HFFc6 (cell line): ENCODE measurements around the gene SPATA2L. TPM values are rescaled to one million over a fixed set of nuclear protein-coding genes. Genes with fewer than 3 reads are reported as not detected.

Experiments used
- DNase-seq: peaks from one replicate; pipeline ENCODE4 v3.0.0-alpha.2; 2018
- H3K27ac Mint-ChIP-seq: 2 replicates; pipeline ENCODE4 v1.8.0; 2020; ENCODE audit warnings: mild to moderate bottlenecking, mixed read lengths
- H3K27me3 Mint-ChIP-seq: 2 replicates; pipeline ENCODE4 v1.8.0; 2021; ENCODE audit warnings: mild to moderate bottlenecking, moderate library complexity, mixed read lengths; ENCODE audit not compliant: insufficient read depth
- H3K36me3 Mint-ChIP-seq: 2 replicates; pipeline ENCODE4 v1.8.0; 2021; ENCODE audit warnings: low read depth, mixed read lengths
- H3K4me1 Mint-ChIP-seq: 2 replicates; pipeline ENCODE4 v1.8.0; 2020; ENCODE audit warnings: low read depth, mixed read lengths
- H3K4me3 Mint-ChIP-seq: 2 replicates; pipeline ENCODE4 v1.8.0; 2020; ENCODE audit warnings: mild to moderate bottlenecking, moderate library complexity, mixed read lengths
- H3K9me3 Mint-ChIP-seq: 2 replicates; pipeline ENCODE4 v1.8.0; 2020; ENCODE audit warnings: mild to moderate bottlenecking, mixed read lengths
- long read RNA-seq: library from polyadenylated mRNA; unstranded; transcript quantifications from one replicate; pipeline ENCODE4 v2.0.0, GENCODE V29; 2019
- total RNA-seq, 6 experiments: library from RNA; stranded (reverse); fragmentation: NEBNext Ultra II Directional; extraction: Animal tissue kit (Norgen Biotek cat#: 25700); gene quantifications; 2 replicates in 1 of 6; 3 replicates in 5 of 6; pipeline ENCODE4 v1.2.3, GENCODE V29; 2021
- TF ChIP-seq, protein P1 (sequence below): fragments of 200-600 bp; sonication (generic); IDR thresholded peaks from 2 replicates; pipeline ENCODE4 v1.5.0; 2021; ENCODE audit warnings: antibody characterized with exemption, mild to moderate bottlenecking

The SPATA2L gene, protein sequence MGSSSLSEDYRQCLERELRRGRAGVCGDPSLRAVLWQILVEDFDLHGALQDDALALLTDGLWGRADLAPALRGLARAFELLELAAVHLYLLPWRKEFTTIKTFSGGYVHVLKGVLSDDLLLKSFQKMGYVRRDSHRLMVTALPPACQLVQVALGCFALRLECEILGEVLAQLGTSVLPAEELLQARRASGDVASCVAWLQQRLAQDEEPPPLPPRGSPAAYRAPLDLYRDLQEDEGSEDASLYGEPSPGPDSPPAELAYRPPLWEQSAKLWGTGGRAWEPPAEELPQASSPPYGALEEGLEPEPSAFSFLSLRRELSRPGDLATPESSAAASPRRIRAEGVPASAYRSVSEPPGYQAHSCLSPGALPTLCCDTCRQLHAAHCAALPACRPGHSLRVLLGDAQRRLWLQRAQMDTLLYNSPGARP
- 1 to 10 TPM; 5.6 to 6.9 (median 5.9) TPM for total RNA-seq
- long read RNA-seq, transcript SPATA2L-201 (3 exons, 2,335 nt) = major isoform, 9 of 12 reads
- long read RNA-seq, partial matches to known transcripts = 0 of 12 reads
- long read RNA-seq, other reads (novel, unspliced or antisense) = 2 of 12 reads

DNA sequence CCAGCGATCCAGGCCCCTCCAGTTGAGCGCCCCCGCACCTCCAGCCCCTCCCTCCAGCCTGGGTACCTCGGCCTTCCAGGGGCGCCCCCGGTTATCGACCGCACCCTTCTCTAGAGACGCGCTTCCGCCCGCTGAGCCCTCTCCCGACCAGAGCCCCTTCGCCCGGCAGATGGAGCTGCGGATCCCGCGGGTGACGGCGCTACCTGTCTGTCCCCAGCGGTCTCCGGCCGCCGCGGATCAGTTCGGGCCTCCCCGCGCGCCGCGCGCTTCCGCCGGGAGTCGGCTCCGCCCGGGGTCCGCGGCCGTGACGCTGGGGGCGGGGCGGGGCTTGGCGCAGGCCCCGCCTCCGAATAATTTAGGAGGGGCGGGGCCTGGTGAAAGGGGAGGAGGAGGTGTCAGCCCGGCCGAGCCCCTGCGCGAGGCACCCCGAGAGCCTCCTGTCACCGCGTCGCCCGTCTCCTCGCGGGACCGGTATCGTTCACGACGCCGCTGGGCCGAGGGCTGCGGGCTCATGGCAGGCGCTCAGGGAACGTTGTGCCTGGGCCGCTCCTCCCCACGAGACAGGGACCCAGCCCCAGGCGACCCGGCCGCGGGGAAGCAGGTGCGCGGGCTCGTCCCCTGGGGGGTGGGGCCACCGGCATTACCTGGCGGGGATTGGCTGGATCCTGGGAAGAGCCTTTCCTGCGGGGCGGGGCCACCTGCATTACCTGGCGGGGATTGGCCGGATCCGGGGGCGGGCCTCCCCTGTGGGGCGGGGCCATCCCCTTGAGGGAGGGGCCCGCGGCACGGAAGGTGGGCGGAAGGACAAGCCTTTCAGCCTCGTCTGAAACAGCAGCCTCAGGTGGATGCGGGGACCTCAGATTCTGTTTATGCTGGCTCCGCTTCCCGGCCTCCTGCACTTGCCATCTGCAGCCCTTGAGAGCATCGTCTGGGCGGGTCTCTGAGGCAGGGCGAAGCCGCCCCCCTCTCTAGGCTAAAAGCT lies at the start of gene SPATA2L:
SPATA2L (minus strand) TSS at position 281 of the 982 bp plus-strand sequence. CDS start 473 bp downstream, outside the sequence.
- peaks cover 6% of the 10 kb centered on the region; the same call in 1 of the 2 replicates for H3K4me1 Mint-ChIP-seq
- H3K36me3 Mint-ChIP-seq = no peaks in the 10 kb centered on the region; the same call in 1 of the 2 replicates
- H3K27me3 Mint-ChIP-seq = peaks cover 2% of the 10 kb centered on the region; the same call in 1 of the 2 replicates
- TF ChIP-seq, protein P1, sequence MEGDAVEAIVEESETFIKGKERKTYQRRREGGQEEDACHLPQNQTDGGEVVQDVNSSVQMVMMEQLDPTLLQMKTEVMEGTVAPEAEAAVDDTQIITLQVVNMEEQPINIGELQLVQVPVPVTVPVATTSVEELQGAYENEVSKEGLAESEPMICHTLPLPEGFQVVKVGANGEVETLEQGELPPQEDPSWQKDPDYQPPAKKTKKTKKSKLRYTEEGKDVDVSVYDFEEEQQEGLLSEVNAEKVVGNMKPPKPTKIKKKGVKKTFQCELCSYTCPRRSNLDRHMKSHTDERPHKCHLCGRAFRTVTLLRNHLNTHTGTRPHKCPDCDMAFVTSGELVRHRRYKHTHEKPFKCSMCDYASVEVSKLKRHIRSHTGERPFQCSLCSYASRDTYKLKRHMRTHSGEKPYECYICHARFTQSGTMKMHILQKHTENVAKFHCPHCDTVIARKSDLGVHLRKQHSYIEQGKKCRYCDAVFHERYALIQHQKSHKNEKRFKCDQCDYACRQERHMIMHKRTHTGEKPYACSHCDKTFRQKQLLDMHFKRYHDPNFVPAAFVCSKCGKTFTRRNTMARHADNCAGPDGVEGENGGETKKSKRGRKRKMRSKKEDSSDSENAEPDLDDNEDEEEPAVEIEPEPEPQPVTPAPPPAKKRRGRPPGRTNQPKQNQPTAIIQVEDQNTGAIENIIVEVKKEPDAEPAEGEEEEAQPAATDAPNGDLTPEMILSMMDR = peak; percentile 24
- peak; percentile 71 for DNase-seq
- peak within 1 kb of the TSS; percentile 70 for H3K27ac Mint-ChIP-seq
- H3K9me3 Mint-ChIP-seq = no peaks in the 10 kb centered on the region
- H3K4me3 Mint-ChIP-seq = peak within 1 kb of the TSS; percentile 76

DNA sequence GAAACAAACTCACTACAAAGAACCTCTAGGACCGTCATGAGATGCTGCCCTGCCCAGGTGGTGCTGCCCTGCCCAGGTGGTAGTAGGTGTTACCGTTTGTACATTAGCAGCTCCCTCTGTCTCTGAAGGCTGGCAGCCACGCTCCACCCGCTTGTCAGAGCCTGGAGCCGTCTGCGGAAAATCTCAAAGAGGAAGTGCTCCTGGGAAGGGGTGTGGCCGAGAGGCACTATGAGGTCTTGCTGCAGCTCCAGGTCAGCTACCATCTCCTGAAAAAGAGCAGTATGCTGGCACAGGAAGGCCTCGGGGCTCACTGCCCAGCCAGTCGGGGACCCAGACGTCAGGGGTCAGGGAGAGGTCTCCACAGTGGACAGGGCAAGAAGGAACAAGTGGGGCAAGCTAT lies 48.1 kb upstream of the SPATA2L start:
- H3K36me3 Mint-ChIP-seq = peaks cover 14% of the 10 kb centered on the region; the same call in 1 of the 2 replicates
- H3K4me3 Mint-ChIP-seq = no peak overlapping the region
- no peaks in the 10 kb centered on the region for H3K9me3 Mint-ChIP-seq
- no peak for DNase-seq
- H3K27me3 Mint-ChIP-seq = peaks cover 4% of the 10 kb centered on the region
- TF ChIP-seq, protein P1 = no peak
- no peak overlapping the region for H3K27ac Mint-ChIP-seq
- H3K4me1 Mint-ChIP-seq = no peaks in the 10 kb centered on the region

DNA sequence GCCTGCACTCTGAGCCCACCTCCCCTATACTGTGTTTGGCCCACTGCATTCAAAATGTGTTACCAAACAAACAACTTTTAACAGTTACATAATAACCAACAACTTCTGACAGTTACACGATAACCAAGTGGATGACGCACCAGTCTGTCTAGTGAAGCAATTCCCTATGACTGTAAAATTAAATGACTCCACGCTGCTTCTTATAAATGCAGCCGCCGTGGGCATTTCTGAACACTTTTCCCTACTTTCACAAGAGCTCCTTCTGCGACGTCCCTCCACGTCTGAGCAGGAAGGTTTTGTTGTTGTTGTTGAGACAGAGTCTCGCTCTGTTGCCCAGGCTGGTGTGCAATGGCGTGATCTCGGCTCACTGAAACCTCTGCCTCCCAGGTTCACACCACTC lies 47.4 kb upstream of the SPATA2L start:
- peaks cover 6% of the 10 kb centered on the region for H3K27me3 Mint-ChIP-seq

DNA sequence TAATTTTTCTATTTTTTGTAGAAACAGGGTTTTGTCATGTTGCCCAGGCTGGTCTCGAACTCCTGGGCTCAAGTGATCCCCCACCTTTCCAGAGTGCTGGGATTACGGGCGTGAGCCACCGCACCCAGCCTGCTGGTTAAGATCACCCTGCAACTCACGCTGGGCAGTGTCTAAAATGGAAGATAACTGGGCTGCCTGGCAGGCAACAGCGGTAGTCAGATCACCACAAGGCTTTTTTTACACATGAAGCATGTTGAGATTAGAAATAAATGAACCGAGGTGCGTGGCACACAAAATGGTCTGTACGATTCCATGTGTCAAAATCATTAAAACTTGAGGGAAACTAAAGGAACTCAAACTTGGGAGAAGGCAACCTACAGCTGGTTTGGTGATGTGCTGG lies 46.6 kb upstream of the SPATA2L start:
- no peaks in the 10 kb centered on the region for H3K4me1 Mint-ChIP-seq
- no peaks in the 10 kb centered on the region for H3K9me3 Mint-ChIP-seq
- TF ChIP-seq, protein P1 = no peak
- H3K36me3 Mint-ChIP-seq = peaks cover 10% of the 10 kb centered on the region; the same call in 1 of the 2 replicates
- DNase-seq = no peak
- no peak overlapping the region for H3K27ac Mint-ChIP-seq
- H3K4me3 Mint-ChIP-seq = no peak overlapping the region
- peaks cover 6% of the 10 kb centered on the region for H3K27me3 Mint-ChIP-seq

More for the DNA sequence above, 47.4 kb upstream of the SPATA2L start:
- TF ChIP-seq, protein P1 = no peak
- no peak overlapping the region for H3K4me3 Mint-ChIP-seq
- no peak for DNase-seq
- peaks cover 14% of the 10 kb centered on the region; the same call in 1 of the 2 replicates for H3K36me3 Mint-ChIP-seq
- no peak overlapping the region for H3K27ac Mint-ChIP-seq
- H3K4me1 Mint-ChIP-seq = no peaks in the 10 kb centered on the region
- no peaks in the 10 kb centered on the region for H3K9me3 Mint-ChIP-seq

DNA sequence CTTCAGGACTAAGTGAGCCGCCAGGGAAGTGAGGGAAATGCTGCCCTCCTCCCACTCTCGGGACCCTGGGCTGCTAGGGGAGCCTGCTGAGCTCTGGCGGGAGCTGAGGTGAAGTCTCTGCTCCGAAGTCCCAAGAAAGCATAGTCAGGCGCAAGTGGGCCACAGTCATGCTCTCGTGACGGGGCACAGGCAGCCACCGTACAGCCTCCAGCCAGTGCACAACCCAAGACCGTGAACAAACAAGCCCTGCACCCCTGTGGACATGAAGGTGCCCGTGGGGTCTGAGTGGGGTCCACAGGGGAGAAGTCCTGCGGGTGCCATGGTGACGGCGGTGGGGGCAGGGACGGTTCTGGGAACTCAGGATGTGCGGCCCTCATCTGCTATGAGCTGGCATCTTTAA lies 44.5 kb upstream of the SPATA2L start:
- no peaks in the 10 kb centered on the region for H3K9me3 Mint-ChIP-seq
- DNase-seq = no peak
- no peaks in the 10 kb centered on the region for H3K4me1 Mint-ChIP-seq
- peaks cover 6% of the 10 kb centered on the region for H3K27me3 Mint-ChIP-seq
- H3K27ac Mint-ChIP-seq = no peak overlapping the region
- TF ChIP-seq, protein P1 = no peak
- peaks cover 9% of the 10 kb centered on the region; the same call in 1 of the 2 replicates for H3K36me3 Mint-ChIP-seq
- H3K4me3 Mint-ChIP-seq = no peak overlapping the region
